Measurements from ENCODE around the gene AFAP1L1.

DNA sequence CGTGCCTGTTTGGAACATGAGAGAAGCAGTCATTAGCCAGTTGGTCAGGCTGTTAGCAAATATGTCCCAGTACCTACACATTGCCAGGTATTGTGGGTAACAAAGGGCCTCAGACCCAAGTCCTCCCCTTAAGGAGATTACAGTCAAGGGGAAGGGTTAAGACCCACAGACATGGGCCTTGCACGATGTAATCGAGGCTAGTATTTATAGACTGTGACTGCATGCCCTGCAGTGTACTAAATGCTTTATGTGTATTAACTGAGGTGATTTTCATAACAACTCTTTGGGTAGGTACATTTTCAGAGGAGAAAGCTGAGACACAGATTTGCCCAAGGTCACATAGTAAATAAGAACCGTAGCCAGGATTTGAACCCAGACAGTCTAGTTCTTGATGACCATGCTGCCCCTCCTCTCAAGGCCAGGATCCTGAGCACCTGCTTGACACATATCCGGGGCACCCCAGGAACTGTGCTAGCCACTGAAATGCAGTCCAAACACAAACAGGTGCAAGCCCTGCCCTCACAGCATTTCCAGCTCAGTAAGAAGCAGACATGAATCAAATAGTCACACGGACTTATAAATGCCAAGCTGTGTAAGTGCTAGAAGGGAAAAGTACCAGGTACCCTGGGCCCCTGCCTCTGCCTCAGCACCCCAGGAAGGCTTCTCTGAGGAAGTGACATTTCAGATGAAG lies 41.6 kb downstream of the AFAP1L1 start:
- TF ChIP-seq, protein P1, sequence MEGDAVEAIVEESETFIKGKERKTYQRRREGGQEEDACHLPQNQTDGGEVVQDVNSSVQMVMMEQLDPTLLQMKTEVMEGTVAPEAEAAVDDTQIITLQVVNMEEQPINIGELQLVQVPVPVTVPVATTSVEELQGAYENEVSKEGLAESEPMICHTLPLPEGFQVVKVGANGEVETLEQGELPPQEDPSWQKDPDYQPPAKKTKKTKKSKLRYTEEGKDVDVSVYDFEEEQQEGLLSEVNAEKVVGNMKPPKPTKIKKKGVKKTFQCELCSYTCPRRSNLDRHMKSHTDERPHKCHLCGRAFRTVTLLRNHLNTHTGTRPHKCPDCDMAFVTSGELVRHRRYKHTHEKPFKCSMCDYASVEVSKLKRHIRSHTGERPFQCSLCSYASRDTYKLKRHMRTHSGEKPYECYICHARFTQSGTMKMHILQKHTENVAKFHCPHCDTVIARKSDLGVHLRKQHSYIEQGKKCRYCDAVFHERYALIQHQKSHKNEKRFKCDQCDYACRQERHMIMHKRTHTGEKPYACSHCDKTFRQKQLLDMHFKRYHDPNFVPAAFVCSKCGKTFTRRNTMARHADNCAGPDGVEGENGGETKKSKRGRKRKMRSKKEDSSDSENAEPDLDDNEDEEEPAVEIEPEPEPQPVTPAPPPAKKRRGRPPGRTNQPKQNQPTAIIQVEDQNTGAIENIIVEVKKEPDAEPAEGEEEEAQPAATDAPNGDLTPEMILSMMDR (IDR thresholded peaks at IDR 0.05; ENCODE audit: low read length), result no peak
- TF ChIP-seq EZH2 (optimal IDR thresholded peaks at IDR 0.05; ENCODE audit: low read depth, low read length), result no peak
